NCI-H2196 treated with DMSO at 0.1 percent for 48 hours (cell line): ENCODE data around the gene NLRP13.
"Not testable (repeated sequence)": the region's sequence is repeated elsewhere in the genome, so short reads cannot be mapped to it uniquely, and the experiment has no call there.

ENCODE experiments used
- DNase-seq: peaks from one replicate; lab custom pipeline; 2025; ENCODE audit not compliant: unreplicated experiment; lab: John Stamatoyannopoulos, UW

The NLRP13 gene, protein sequence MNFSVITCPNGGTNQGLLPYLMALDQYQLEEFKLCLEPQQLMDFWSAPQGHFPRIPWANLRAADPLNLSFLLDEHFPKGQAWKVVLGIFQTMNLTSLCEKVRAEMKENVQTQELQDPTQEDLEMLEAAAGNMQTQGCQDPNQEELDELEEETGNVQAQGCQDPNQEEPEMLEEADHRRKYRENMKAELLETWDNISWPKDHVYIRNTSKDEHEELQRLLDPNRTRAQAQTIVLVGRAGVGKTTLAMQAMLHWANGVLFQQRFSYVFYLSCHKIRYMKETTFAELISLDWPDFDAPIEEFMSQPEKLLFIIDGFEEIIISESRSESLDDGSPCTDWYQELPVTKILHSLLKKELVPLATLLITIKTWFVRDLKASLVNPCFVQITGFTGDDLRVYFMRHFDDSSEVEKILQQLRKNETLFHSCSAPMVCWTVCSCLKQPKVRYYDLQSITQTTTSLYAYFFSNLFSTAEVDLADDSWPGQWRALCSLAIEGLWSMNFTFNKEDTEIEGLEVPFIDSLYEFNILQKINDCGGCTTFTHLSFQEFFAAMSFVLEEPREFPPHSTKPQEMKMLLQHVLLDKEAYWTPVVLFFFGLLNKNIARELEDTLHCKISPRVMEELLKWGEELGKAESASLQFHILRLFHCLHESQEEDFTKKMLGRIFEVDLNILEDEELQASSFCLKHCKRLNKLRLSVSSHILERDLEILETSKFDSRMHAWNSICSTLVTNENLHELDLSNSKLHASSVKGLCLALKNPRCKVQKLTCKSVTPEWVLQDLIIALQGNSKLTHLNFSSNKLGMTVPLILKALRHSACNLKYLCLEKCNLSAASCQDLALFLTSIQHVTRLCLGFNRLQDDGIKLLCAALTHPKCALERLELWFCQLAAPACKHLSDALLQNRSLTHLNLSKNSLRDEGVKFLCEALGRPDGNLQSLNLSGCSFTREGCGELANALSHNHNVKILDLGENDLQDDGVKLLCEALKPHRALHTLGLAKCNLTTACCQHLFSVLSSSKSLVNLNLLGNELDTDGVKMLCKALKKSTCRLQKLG

DNA sequence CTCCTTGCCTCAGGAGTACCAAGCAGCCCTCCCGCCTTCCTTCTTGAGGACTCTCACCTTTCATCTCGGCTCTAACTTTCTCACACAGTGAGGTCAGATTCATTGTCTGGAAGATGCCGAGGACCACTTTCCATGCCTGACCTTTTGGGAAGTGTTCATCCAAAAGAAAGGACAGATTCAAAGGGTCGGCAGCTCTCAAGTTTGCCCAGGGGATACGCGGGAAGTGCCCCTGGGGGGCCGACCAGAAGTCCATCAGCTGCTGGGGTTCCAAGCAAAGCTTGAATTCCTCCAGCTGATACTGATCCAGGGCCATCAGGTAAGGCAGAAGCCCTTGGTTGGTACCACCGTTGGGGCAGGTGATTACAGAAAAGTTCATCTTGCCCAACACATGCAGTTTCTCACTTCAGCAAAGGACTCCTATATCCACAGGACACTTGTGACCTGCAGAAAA lies at the start of gene NLRP13:
TSS of gene NLRP13 (minus strand) at position 401 of the 451 bp plus-strand sequence. CDS start at position 376, 25 bp downstream.
- no peak for DNase-seq

DNA sequence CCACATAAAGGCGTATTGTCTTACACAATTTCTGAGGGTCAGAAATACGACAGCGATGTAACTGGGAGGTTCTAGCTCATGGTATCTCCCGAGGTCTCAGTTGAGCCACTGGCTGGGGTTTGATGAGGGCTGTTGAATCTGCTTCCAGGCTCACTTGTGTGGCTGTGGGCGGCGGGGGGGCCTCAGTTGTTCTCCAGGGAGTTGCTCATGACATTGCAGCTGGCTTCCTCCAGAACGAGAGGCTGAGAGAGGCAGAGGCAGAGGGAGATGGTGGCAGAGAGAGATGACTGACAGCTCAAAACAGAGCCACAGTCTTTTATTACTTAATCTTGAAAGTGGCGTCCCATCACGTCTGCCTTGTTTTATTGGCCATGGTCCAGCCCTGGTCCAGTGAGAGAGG lies 48.3 kb upstream of the NLRP13 start:
- no peak for DNase-seq

DNA sequence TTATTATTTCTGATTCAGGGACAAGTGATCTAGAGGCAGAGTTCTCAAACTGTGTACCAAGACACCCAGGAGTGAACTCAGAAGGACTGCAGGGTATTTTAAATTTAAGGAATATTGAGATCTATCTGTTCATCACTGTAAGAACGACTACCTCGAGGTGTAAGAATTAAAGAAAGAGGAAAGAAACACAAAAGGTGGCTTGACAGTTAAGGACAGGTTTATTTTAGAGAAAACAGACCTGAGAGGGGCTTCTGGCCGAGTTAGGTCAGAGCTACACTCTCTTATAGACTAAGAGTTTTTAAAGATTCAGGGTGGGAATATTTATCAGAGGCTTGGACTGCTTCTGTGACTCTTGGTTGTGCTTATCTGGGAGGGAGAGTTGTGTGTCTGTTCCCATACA lies 41.8 kb upstream of the NLRP13 start:
- no peak for DNase-seq

DNA sequence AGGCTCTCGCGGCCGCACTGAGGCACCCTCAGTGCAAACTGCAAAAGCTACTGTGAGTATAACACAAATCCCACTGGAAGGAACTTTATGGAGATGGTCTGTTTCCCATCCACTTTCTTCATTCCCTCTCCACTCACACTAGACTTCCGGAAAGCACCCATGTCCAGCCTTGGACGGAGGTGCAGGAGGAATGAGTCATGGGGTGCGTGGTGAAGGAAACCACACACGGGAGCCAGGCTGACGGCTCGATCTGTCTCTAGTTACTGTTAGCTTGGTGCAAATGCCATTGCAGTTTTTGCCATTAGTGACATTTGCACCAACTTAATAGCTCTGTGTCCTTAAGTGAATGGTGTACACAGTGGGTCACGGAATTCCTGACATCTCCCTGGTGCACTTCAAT lies 30.1 kb upstream of the NLRP13 start:
- DNase-seq, result no peak

DNA sequence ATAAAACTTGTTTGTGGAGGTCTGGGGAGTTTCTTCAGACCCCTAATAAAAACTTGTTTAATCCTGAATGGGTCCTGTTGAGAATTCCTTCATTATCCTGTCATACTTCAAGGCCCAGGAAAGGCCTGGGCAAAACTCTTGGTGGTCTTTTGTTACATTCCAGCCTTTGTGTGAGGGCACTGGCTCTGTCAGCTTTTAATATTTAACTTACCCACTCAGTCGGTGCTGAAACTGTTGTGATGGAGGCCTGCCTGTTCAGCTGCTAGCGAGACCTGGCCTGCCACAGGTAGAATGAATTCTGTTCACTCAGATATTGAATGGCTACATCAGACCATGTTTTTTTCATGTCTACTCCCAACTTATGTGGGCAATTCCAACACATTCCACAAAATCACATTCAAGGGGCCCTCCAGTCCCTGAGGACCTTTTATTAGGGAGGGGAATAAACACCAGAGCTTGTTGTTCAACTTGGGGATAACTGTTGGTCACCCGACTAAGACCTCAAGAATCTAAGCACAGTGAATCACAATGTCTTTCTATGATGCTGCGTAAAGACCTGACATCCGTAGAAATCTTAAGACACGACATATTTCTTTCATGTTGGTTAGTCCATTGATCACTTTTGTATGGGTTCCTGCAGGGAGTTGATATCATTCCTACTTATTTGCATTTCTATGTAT lies 28.0 kb upstream of the NLRP13 start:
- no peak for DNase-seq

DNA sequence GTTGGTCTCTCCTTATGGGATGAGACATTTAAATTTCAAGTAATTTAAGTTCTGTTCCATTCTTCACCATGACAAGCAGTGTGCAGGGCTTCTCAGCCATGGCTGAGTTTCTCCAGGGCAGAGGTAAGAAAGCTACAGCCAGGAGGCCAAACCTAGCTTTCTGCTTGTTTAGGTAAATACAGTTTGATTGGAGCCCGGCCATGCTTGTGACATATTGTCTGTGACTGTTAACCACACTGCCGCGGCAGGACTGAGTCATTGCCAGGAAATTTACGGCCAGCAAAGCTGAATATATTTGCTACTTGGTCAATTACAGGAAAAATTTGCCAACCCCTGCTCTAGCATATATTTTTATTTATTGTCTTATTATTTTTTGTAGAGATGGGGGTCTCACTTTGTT lies 26.2 kb upstream of the NLRP13 start:
- no peak for DNase-seq

DNA sequence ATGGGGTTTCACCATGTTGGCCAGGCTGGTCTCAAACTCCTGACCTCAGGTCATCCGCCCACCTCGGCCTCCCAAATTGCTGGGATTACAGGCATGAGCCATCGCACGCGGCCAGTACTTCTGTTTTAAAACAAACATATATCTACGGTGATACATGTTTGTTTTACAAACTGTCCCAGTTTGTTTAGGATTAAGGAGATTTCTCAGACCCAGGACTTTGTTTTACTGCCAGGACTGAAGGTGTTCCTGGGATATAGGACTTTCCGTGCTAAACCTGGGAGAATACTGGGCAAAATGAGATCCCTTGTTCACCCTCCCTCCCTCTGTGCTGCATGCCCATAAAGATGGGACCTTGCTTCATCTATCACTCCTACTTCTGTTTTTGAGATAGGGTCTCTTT lies 24.3 kb upstream of the NLRP13 start:
- DNase-seq, result no peak

DNA sequence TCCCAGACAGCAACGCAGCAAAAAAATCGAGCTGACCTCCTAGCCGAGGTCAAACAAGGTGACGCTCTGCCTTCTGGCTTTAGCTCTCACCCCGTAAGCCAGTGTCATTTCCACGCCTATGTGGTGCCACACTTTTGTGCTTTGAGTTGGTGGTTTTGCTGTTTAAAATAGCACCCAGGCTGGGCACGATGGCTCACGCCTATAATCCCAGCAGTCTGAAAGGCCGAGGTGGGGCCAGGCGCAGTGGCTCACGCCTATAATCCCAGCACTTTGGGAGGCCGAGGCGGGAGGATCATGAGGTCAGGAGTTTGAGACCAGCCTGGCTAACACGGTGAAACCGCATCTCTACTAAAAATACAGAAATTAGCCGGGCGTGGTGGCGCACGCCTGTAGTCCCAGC lies 18.4 kb upstream of the NLRP13 start:
- DNase-seq, result not testable (repeated sequence)

DNA sequence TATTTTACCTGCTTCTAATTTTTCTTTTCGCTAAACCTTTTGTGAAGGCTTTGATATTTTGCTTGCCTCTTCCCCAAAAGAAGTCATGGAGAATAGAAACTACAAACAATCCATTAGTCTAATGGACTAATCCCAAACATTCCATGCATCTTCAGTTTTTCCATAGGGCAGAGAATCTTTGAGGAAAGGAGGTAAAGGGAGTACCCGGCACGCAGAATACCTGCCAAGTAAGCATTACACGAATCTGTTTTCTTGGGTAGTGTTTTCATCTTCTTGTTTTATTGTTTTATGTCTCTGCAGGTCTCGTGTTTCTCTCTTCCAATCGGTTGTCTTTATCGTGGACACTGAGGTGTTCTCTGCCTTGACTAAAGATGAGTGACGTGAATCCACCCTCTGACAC lies 15.4 kb upstream of the NLRP13 start, which contains the start of gene NLRP8:
TSS of gene NLRP8 (plus strand) at position 301 of the 400 bp plus-strand sequence.
- DNase-seq, result no peak

DNA sequence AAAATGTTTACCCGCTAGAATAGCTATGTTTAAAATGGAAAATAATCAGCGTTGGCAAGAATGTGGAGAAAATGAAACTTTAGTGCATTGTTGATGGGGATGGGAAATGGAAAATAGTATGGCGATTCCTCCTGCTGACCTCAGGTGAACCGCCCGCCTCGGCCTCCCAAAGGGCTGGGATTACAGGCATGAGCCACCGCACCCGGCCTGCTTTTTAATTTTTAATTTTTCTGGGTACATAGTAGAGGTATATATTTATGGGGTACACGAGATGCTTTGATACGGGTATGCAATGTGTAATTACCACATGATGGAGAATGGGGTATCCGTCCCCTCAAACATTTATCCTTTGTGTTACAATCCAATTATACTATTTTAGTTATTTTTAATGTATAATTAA lies 8.2 kb upstream of the NLRP13 start:
- no peak for DNase-seq

DNA sequence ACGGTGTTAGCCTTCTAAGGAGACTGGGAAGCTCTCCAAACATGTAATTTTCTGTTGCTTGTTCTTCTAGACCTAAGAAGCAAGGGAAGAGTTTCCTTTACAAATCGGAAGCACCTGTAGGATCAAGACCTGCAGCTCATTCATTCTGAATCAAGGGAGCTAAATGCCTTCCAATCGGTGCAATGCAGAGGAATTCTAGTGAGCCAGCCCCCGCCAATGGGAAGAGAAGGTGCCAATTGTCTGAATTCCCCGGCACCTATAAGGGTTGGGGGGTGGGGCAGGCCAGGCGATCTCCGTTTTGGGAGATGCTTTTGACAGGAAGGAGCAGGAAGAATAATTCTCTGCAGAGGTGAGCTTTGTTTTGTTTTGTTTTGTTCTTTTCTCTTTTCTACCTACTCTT lies 7.1 kb upstream of the NLRP13 start:
- DNase-seq, result no peak

DNA sequence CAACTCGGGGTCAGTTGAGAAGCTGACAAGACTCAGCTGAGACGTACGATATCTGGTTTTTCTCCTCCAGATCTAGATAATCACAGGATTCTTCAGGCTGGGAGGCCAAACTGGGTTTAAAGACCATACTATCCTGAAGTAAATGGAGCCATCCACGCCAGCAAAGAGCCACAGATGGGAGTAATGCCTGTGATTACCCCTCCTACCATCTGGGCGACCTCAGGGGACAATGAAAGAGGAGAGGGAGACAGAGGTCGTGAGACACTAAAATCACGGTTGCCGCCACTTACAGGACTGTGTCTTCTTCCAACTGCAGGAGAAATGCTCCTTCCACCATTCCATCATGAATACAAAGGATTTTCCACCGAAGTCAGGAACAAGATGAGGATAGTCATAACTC lies 3.1 kb upstream of the NLRP13 start:
- DNase-seq, result no peak

DNA sequence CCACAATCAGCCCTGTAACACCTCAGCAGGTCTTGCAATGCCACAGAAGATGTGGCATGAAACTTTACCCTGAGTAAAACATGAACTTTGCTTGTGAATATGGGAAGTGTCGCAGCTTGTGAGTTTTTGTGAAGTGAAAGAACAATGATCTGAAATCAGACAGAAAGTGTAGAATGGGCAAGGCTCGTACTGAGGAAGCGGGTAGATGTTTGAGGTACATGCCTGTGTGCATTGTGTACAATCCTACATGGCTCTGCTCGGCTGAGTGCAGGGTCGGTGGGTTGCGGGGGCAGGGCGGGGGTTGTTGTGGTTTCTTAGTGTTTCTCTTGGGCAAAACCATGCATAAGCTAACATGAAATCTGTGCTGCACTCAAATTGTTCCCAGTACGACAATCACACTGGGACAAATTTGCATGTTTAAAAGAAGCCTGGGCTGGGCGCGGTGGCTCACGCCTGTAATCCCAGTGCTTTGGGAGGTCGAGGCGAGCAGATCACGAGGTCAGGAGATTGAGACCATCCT lies 1.1 kb downstream of the NLRP13 start:
- DNase-seq, result no peak

DNA sequence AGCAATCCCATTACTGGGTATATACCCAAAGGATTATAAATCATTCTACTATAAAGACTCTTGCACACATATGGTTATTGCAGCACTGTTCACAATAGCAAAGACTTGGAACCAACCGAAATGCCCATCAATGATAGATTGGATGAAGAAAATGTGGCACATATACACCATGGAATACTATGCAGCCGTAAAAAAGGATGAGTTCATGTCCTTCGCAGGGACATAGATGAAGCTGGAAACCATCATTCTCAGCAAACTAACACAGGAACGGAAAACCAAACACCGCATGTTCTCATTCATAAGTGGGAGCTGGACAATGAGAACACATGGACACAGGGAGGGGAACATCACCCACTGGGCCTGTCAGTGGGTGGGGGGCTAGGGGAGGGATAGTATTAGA lies 2.9 kb downstream of the NLRP13 start:
- DNase-seq, result not testable (repeated sequence)

DNA sequence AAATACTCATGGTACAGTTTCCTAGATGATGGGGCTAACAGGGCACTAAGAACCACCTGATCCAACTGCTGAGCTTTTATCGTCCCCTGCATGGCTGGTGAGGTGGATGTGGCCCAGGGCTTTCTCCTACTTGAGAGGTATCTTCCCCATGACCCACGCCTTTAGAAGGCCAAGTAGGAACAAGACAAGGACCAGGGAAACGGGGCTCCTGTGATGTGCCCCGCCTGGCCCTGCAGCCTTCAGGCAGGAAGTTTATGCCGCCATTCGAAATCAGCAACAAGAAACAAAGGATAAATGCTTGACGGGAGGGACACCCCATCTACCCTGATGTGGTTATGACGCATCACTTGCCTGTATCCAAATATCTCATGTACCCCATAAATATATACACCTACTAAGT lies 4.1 kb downstream of the NLRP13 start:
- no peak for DNase-seq

DNA sequence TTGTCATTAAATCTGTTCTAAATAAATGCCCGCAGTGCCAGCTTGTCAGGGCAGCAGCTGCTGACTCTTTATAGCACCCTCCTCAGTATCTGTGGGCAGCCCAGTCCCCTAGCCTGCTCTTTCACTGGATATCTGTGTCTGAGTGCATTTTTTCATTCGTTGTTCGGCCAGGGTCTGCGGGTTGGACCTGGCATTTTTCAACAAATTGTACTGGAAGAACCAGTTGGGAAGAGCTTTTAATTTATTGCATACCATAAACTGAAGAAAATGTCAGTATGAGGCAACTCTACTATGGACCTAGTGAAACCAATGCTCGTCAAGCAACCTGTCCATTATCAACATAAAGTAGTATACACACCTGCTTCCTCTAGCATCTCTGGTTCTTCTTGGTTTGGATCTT lies 8.6 kb downstream of the NLRP13 start:
- no peak for DNase-seq

DNA sequence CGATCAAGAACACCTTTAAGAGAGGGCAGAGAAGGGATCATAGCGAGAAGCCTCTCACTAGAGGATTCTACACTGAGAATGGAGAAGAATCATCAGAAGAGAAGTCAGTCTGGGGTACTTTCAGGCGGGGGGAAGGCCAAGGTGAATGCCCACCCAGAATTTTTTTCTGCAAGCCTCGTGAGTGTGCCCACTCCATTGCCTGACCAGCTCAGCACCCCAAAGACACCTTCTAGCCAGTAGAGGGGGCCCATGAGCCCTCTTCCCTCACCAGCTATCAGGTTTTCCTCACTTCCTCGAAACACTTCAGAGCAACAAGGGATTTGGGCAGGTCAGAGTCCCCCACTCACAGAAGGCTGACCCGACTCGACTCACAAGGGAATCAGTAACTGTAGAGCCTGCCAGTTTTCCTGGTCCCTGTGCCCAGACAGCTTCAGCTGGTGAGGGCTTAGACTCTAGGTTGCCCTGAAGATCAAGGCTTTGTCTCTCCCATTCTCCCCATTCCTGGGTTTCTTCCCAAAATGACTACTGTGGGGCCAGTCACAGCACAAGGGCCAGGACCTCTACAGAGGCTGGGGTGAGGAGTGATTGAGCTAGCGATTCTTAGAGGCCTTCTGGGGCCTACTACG lies 18.4 kb downstream of the NLRP13 start:
- DNase-seq, result no peak

DNA sequence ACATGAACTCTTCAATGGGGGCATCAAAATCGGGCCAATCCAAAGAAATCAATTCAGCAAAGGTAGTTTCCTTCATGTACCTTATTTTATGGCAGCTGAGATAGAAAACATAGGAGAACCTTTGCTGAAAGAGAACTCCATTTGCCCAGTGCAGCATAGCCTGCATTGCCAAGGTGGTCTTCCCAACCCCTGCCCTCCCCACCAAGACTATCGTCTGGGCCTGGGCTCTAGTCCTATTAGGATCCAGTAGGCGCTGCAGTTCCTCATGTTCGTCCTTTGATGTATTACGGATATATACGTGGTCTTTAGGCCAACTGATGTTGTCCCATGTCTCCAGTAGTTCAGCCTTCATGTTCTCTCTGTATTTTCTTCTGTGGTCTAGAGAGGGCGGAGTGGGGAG lies 19.2 kb downstream of the NLRP13 start:
- DNase-seq, result no peak

DNA sequence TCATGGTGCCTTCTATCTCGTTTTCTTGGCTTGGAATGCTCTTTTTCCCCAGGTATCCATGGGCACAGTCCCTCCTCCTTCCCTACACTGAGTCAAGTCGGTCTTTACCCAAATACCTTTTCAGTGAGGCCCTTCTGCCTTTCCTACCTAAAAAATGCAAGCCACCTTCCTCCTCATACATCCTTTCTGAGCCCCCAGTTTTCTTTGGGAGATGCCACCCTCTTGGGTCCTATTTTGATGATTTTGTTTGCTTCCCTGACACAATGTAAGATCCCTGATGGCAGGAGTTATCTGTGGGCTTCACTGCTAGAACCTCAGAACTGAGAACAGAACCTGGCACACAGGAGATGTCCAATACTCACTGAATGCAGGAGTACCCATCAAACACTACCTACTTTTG lies 22.3 kb downstream of the NLRP13 start:
- DNase-seq, result no peak

DNA sequence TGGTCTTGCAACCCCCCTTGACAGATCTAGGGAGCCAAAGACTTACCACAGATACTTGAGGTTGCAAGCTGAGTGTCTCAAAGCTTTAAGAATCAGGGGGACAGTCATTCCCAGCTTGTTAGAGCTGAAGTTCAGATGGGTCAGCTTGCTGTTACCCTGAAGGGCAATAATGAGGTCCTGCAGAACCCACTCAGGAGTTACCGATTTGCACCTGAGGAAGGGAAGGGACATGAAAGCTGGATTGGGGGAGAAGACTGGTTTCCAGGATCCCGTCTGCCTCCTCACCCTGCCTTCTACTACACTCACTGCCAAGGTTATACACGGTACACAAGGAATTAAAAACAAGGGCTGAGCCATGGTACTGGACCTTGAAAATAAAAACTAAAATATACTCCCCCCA lies 24.4 kb downstream of the NLRP13 start:
- DNase-seq, result no peak
